Central memory CD4-positive, alpha-beta T cell (primary cell): ENCODE results near the gene ASMTL.

ENCODE experiments used
- DNase-seq: peaks from one replicate; pipeline ENCODE4 v3.0.0; 2022

Gene ASMTL

DNA sequence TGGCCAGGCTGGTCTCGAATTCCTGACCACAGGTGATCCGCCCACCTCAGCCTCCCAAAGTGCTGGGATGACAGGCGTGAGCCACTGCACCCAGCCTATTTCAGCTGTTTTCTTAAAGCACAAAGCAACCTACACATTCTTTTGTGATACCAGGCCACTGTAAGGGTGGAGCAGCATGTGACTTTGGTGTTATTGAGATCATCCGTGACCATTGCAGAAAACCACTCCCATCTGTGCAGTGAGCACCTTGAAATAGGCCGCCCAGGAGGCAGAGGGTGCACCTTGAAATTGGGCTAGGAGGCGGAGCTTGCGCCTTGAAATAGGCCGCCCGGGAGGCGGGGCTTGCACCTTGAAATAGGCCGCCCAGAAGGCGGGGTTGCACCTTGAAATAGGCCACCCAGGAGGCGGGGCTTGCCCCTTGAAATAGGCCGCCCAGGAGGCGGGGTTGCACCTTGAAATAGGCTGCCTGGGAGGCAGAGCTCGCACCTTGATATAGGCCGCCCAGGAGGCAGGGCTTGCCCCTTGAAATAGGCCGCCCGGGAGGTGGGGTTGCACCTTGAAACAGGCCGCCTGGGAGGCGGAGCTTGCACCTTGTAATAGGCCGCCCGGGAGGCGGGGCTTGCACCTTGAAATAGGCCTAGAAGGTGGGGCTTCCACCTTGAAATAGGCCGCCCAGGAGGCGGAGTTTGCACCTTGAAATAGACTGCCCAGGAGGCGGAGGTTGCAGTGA is 51.8 kb downstream of the ASMTL start:
- no peak for DNase-seq

DNA sequence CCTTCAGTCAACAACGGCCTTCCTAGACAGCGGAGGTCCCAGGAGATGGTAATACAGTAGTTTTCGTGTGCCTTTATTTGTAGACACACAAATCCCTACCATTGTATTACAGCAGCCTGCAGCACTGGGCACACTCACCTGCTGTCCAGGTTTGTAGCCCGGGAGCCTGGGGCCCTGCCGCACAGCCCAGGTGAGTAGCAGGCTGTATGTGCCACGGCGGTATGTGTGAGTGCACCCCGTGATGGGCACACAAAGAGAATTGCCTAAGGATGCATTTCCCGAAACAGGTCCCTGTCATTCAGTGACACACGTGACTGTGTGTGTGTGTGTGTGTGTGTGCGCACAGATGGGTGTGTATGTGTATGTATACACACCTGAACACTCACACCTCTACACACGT is 52.7 kb downstream of the ASMTL start:
- no peak for DNase-seq

DNA sequence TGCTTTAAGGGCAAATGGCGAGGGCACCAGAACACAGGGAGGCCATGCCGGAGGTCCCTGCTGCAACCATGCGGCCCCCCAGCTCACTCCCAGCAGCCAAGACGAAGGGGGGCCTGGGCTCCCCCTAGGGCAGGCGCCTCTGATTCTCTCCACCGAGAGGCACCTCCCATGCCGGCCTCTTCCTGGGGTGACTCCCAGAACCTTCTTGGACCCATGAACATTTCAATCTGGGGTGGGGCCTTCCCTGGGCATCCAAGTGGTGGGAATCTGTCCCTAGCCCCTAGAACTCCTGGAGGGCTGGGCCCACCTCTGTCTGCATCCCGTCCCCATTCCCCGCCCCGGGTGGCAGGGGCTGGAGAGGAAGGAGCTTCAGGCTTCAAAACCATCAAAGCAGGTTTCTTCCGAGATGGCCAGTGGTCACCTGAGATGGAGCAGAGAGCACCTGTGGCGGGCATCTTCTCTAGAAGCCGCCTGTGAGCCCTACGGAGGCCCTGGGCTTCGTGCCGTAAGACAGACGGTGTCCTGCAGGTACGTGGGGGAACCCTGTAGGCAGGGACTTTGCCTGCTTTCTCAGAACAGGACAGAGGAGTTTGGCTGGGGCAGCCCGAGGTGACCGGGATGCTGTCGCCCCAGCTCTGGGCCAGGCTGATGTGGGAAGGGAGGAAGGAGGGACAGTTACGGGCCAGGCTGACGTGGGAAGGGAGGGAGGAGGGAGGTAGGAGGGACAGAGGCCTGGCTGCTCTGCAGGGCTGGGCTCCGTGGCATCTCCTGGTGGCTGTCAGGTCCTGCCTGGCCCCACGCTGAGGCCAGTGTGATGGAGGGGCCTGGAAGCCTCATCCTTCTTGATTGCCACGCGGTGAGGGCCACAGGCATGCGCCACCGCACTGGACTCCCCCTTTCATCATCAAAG is 54.0 kb downstream of the ASMTL start:
- no peak for DNase-seq

DNA sequence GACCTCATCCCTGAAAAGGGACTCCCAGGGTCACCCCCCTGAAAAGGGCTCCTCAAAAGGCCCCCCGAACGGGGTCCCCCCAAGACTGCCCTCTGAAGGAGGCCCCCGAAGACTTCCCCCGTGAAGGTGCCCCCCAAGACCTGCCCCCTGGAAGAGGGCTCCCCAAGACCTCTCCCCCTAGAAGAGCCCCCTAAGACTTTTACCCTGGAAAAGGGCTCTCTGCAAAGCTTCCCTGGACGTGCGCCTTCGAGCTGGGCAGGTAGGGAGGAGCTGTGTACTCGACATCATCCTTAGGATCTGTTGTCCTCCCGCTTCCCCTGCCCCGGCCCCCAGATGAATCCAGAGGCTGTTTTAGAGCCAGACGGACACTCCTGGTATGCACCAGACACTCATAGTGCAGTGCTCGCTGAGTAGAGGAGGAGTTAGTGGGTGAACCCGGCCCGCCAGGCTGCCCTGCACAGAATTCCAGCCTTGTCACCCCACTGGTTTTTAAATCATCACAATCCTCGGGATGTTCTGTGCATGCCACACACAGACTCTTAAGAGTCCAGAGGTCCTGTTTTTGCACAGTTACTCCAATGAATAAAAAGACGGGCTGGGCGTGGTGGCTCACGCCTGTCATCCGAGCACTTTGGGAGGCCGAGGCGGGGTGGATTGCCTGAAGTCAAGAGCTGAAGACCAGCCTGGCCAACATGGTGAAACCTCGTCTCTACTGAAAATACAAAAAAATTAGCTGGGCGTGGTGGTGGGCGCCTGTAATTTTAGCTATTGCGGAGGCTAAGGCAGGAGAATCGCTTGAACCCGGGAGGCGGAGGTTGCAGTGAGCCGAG is 55.1 kb downstream of the ASMTL start:
- no peak for DNase-seq

DNA sequence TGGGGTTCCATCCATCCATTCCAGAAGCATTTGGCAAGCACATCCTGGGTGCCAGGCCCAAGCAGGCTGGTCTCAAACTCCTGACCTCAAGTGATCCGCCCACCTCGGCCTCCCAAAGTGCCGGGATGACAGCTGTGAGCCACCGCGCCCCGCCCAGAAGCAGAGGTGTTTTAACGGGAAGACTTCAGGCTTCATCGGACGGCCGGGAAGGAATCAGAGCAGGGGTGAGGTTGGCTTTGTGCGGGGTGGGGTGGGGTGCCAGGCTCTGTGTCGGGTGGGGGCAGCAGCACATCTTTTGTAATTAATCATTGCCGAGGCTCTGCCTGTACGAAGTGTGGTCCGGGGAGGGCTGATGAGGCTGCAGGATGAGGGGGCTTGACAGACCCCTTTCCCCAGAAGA is 55.7 kb downstream of the ASMTL start:
- no peak for DNase-seq

DNA sequence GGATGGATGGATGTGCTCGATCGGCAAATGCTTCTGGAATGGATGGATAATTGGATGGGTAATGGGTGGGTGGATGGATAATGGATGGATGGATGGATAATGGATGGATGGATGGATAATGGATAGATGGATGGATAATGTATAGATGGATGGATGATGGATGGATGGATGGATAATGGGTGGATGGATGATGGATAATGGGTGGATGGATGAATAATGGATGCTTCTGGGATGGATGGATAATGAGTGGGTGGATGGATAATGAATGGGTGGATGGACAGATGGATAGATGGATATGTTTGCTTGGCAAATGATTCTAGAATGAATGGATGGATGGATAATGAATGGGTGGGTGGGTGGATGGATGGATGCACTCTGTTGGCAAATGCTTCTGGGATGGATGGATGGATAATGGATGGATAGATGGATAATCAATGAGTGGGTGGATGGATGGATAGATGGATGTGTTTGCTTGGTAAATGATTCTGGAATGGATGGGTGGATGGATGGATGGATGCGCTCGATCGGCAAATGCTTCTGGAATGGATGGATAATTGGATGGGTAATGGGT is 57.0 kb downstream of the ASMTL start:
- no peak for DNase-seq

DNA sequence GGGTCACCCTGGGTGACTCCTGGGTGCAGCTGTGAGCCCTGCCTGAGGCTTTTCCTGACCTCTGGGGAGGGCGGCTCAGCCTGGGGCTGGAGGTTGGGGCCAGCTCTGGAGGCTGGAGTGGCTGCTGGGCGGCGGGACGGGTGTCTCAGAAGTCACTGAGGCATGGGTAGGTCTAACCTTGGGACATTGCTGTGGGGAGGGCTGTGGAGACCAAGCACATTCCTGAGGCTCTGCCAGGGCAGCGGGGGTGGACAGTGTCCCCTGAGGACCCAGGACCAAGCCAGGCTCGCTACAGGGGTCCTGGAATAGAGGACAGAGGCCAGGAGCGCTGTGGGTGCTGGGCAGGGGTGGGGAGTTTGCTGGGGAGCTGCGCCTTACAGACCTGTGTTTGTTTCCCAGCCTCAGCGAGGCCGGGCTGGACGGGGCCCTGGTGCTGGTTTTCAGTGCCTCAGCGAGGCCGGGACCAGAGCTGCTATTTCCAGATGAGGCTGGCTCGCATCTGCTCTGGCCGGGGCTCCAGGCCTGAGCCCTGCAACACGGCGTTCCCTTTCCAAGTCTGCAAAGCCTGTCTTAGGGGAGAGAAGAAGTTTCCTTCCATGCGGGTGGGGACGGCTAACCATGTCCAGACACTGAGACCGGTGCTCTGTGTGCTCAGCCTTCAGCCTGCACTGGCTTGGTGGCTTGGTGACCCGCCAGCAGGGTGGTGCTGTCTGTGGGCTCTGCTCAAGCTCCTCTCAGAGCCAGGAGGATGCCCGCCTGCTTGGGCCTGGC is 57.8 kb downstream of the ASMTL start:
- DNase-seq: no peak

DNA sequence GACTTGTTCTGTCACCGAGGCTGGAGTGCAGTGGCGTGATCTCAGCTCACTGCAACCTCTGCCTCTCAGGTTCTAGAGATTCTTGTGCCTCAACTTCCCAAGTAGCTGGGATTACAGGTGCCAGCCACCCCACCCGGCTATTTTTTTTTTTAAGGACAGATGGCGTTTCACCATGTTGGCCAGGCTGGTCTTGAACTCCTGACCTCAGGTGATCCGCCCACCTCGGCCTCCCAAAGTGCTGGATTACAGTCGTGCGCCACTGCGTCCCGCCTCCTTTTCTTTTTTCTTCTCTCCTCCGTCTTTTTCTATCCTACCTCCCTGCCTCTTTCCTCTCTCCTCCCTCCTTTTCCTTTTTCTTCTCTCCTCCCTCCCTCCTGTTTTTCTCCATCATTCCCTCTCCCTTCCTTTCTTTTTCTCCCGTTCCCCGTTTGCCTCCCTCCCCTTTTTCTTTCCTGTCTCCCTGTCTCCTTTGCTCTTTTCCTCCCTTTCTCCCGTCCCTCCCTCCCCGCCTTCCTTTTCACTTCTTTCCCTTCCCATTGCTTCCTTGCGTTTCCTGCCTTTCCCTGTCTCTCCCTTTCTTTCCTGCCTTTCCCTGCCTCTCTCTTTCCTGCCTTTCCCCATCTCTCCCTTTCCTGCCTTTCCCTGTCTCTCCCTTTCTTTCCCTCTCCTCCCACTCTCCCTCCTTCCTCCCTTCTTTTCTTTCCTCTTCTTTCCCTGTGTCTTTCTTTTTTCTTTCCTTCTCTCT is 58.7 kb downstream of the ASMTL start:
- DNase-seq: no peak

DNA sequence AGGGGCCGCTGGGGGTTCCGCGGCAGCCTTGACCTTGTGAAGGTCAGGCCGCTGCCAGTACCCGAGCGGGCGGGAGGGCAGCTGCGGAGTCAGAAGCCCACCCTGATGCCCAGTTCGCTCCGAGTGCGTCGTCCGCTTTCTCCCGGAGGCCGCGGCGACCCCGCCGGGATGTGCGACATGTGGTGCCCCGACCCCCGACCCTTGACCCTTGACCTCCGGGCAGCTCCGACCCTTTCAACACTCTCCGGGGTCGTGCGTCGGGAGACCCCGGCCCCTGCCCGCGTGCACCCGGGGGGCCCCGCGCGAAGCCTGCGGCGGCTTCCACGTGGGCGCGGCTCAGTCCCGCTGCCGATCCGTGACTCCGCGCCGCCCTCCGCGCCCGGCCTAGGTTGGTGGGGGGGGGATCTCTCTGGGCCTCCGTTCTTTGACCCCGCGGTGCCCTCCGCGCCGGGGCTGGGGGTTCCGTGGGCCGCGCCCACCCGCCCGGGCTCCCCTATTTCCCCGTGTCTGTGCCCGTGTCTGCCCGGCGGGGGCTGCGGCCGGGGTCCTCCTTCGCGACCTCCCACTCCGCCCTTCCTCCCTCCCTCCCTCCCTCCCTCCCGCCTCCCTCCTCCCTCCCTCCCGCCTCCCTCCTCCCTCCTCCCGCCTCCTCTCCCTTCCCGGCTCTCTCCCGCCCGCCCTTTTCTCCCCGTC is 60.2 kb downstream of the ASMTL start:
- no peak for DNase-seq

DNA sequence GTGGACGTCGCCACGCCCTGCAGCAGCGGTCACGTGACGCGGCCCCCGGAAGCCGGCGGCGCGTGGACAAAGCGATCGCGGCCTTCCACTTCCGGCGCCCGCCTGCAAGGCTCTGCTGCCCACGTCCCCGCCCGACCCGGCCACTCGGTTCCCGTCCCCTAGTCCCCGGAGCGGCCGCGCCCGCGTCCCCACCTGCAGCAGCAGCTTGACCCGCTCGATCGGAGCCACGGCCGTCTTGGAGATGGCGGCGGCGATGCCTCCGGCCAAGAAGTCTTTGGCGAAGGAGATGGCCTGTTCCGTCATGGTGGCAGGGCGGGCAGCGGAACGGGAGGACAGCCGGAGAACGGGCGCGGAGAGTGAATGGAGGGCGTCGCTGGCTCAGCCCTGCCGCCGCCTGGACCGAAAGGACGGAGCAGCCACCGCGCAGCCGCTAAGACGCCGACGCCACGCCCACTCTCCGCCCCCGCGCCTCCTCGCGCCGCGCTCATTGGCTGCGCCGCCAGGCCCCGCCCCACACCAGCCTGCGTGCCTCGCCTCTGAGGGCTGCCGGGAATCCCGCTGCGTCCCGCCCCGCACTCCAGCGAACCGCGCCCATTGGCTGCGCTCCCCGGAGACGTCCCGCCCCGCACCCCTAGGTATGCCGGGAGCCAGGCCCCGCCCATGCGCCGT is 60.9 kb downstream of the ASMTL start, which contains the start of gene SLC25A6:
Gene SLC25A6 (minus strand): TSS at position 407 of the 669 bp plus-strand sequence. CDS start 104 bp downstream, at position 303.
- peak; percentile 99 for DNase-seq

DNA sequence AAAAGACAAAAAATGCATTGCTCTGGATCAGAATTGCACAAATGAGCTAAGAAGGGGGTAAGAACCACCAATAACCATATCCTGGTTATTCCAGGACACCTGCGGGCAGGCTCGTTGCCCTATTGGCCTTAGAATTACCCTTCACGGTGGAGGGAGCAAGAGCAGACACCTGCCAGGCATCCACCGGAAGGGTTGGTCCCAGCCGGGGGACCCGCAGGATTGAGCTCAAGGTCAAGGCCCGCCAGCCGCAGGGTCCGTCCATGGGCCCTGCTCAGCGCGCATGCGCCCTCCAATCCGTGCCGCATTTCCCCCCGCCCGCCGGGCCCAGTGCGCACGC is 61.4 kb downstream of the ASMTL start:
- no peak for DNase-seq

DNA sequence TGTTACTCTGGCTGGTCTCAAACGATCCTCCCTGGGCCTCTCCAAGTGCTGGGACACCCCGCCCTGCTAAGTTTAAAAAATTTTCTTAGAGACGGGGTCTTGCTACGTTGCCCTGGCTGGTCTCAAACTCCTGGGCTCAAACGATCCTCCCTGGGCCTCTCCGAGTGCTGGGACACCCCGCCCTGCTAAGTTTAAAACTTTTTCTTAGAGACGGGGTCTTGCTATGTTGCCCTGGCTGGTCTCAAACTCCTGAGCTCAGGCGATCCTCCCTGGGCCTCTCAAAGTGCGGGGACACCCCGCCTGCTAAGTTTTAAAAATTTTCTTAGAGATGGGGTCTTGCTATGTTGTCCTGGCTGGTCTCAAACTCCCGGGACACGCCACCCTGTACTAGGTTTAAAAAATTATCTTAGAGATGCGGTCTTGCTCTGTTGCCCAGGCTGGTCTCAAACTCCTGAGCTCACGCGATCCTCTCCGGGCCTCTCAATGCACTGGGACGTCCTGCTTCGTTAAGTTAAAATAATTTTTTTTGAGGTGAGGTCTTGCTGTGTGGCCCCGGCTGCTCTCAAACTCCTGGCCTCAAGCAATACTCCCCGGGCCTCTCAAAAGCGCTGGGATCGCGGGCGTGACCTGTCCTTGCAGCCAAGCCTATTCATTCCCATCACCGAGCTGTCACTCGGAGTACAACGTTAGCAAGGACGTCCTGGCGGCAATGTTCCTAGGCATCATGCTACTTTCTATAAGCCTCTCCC is 61.9 kb downstream of the ASMTL start:
- no peak for DNase-seq

DNA sequence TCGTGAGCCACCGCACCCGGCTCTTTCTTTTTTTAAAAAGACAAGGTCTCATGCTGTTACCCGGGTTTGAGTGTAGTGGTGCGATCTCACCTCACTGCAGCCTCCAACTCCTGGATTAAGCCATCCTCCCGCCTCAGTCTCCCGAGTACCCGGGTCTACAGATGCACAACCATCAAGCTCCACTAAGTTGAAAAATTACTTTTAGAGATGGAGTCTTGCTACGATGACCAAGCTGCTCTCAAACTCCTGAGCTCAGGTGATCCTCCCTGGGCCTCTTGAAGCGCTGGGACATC is 62.8 kb downstream of the ASMTL start:
- no peak for DNase-seq

DNA sequence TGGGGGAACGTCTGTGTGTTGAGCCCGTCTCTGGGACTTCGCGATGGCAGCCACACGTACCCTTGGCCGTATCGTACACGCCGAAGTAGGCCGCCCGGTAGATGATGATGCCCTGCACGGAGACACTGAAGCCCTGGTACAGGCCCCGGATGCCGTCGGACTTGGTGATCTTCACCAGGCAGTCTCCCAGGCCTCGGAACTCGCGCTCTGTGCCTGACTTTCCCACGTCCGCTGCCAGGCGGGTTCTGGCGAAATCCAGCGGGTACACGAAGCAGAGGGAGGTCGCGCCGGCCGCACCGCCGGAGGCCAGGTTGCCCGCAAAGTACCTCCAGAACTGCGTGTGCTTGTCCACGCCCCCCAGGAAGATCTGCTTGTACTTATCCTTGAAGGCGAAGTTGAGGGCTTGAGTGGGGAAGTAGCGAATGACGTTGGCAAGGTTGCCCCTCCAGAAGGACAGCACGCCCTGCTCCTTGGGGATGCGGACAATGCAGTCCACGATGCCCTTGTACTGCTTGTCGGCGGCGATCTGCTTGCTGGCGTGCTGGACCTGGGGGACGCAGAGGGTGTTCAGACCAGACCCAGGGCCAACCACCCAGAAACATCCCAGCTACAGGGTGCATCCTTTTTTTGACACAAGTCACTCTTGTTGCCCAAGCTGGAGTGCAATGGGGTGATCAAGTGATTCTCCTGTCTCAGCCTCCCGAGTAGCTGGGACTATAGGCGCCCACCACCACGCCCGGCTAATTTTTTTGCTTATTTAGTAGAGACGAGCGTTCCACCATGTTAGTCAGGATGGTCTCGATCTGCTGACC is 63.3 kb downstream of the ASMTL start:
- no peak for DNase-seq

DNA sequence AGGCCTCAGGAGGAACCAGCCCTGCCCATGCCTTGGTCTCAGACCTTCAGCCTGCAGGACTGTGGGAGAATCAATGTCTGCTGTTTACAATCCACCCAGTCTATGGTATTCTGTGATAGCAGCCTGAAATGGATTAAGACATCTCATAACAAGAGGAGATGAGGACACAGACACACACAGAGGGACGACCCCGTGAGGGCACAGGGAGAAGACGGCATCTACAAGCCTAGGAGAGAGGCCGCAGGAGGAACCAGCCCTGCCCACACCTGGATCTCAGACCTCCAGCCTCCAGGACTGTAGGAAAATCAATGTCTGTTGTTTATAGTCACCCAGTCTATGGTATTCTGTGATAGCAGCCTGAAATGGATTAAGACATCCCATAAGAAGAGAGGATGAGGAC is 64.1 kb downstream of the ASMTL start:
- DNase-seq: no peak

DNA sequence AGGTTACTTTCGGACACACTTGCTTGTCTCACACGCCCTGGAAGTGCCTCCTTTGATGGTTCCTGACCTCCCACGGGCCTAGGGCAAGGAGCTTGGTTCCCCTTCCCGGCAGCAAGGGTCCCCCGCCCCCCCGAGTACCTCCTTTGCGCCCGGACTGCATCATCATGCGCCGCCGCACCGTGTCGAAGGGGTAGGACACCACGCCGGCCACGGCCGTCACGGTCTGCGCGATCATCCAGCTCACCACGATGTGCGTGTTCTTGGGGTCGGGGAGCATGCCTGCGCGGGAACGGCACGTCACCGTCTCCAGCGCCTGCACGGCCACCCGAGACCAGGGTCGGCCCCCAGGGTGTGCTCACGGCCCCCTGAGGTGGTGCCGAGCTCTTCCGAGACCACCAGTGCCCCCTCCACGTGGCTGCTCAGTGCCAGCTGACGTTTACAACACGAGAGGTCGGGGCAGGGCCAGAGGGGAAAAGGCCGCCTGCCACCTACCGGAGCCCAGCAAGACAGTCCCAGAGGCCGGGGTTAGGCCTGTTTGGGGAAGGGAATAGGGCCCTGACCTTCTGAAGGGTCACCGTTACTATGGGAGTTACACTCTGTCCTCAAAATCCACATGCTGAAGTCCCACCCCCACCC is 65.5 kb downstream of the ASMTL start:
- DNase-seq: no peak

DNA sequence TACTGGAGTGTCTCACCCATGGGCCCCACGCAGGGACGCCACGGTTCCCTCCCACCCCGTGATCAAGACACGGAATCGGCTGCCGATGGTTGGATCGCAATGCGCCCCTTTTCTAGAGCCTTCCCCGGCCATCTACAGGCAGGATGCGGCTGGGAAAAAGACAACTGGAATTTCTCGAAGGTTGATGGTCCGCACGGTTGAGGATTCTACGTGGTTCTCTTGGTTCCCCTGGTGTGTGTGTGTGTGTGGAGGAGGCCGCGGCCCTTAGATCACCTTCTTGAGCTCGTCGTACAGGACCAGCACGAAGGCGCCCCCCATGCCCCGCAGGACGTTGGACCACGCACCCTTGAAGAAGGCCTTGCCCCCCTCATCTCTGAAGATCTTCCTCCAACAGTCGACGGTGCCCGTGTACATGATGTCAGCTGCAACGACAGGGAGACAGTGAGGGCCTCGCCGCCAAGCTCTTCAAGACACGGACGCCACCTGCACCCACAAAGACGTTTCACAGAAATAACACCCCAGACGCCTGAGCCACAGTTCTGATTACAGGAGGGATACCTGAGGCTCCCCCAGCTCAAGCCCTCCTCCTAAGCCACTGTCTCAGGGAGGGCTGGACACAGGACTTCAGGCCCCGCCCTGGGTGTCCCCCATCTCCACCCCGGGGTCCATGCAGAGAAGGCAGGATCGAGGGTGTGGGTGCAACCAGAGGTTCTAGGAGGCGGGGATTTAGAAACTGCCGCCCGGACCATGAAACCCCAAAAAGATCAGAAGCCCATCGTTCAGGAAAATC is 66.2 kb downstream of the ASMTL start:
- DNase-seq: no peak
